Heart left ventricle (tissue), 16 donors: ENCODE results near the gene CDH12. TPM values are rescaled to one million over a fixed set of nuclear protein-coding genes. Genes with fewer than 3 reads are reported as not detected.

Experiments
- ATAC-seq, 4 donors: fragments of 200-7000 bp; cut with Tn5 transposase; one replicate each; pipeline ENCODE4 v1.9.1; 2020 to 2022; ENCODE audit warnings: moderate library complexity in 4 of 4, mild to moderate bottlenecking in 3 of 4, moderate number of reproducible peaks in 1 of 4
- DNase-seq, 5 donors: peaks; one replicate each; pipeline ENCODE4 v3.0.0-alpha.2; 2020
- H3K27ac ChIP-seq, 12 donors: fragments of 200-600 bp; sonication (generic) in 4 of 12; one replicate each; pipeline versions ENCODE4 v1.5.0 to v1.8.0; 2016 to 2022; ENCODE audit warnings: mild to moderate bottlenecking in 2 of 12
- H3K27me3 ChIP-seq, 9 donors: fragments of 200-600 bp; sonication (generic) in 2 of 9; one replicate each; pipeline versions ENCODE4 v1.5.1 to v1.8.0; 2016 to 2022; ENCODE audit warnings: mild to moderate bottlenecking in 3 of 9
- H3K36me3 ChIP-seq, 9 donors: fragments of 200-600 bp; sonication (generic) in 2 of 9; one replicate each; pipeline versions ENCODE4 v1.5.0 to v1.8.0; 2018 to 2022; ENCODE audit warnings: mild to moderate bottlenecking in 2 of 9
- H3K4me1 ChIP-seq, 12 donors: fragments of 200-600 bp; sonication (generic) in 4 of 12; one replicate each; pipeline versions ENCODE4 v1.5.0 to v1.8.0; 2016 to 2022; ENCODE audit warnings: mild to moderate bottlenecking in 3 of 12
- H3K4me3 ChIP-seq, 12 donors: fragments of 200-600 bp; sonication (generic) in 4 of 12; one replicate each; pipeline versions ENCODE4 v1.5.0 to v1.8.0; 2017 to 2022; ENCODE audit warnings: mild to moderate bottlenecking in 9 of 12, moderate library complexity in 4 of 12
- H3K9me3 ChIP-seq, 12 donors: fragments of 200-600 bp; sonication (generic) in 4 of 12; one replicate each; pipeline versions ENCODE4 v1.5.0 to v1.8.0; 2016 to 2022; ENCODE audit warnings: mild to moderate bottlenecking in 1 of 12
- POLR2A ChIP-seq, 2 donors: fragments of 450-650 bp; IDR thresholded peaks; one replicate each; pipeline ENCODE4 v1.6.1; 2017; ENCODE audit warnings: antibody characterized with exemption in 2 of 2, mild to moderate bottlenecking in 2 of 2, moderate library complexity in 2 of 2
- WGBS, 4 donors: extraction: QIAGEN DNeasy Blood & Tissue Kit in 2 of 4; methylation state at CpG; one replicate each; pipeline versions ENCODE4 v1.1.5 to v1.1.7; 2013 to 2018; 5-methylcytosine and 5-hydroxymethylcytosine counted together
- intact Hi-C, 10 donors: fragments of 100-400 bp; cut with DNase I; formaldehyde crosslinking; loops; one replicate each; pipeline versions ENCODE4 v1.11.1 to v1.14.2; 2022
- polyA plus RNA-seq, 2 donors: library from polyadenylated mRNA; stranded (reverse); fragments of 200-250 nt; gene quantifications; one replicate each; pipeline ENCODE4 v1.2.3, GENCODE V29; 2013
- total RNA-seq, 9 donors: library from RNA; depleted of rRNA in 2 of 9; stranded (reverse); fragments of >200 nt in 2 of 9; fragmentation: NEBNext Ultra II Directional in 3 of 9; extraction: Animal tissue kit (Norgen Biotek cat#: 25700) in 3 of 9; gene quantifications; one replicate each; pipeline versions ENCODE4 v1.1.0 to v1.2.4, GENCODE V29; 2016 to 2023
- TF ChIP-seq, protein P1 (sequence below), 12 donors: fragments of 200-600 bp; sonication (generic) in 4 of 12; IDR thresholded peaks; one replicate each; pipeline versions ENCODE4 v1.5.0 to v1.8.0; 2018 to 2022; ENCODE audit warnings: antibody characterized with exemption in 12 of 12, mild to moderate bottlenecking in 5 of 12
- donor health status: ischemic (EF 13 %, LVEDD 7.1; RV severe dilation, severe dysfunction).
- donor health status: healthy with polysubstance abuse.
- donor health status: DM: no; HTN: yes; CAD: no.
- donor health status: DM: no; HTN: no; CAD: no.
- donor health status: ischemic (EF 25% LVEDD 6.9; RV normal size, moderate dysfunction).
- donor health status: ischemic (EF 25% LVEDD 5.7; RV mildly dilated, moderate dysfunction).
- donor health status: healthy.
- donor health status: DM: yes; HTN: yes; CAD: no.
- donor health status: ischemic (EF 35%, LVEDD 5.7; RV mildly dilated, moderate dysfunction).
- donor health status: nonischemic (EF 11% LVEDD 7.7; RV severe dilation, severe dysfunction).
- donor health status: DM: yes; HTN: yes; CAD: no.
- donor health status: PGD.
- donor health status: ischemic (EF 29% LVEDD 5.4; RV normal size, mild dysfunction).
- donor health status: nonischemic (EF 23%, LVEDD 6.1; RV moderate dilation, normal function).

The CDH12 gene
- total and polyA plus RNA-seq, 11 donors = 0.11 TPM; not detected in 10

DNA sequence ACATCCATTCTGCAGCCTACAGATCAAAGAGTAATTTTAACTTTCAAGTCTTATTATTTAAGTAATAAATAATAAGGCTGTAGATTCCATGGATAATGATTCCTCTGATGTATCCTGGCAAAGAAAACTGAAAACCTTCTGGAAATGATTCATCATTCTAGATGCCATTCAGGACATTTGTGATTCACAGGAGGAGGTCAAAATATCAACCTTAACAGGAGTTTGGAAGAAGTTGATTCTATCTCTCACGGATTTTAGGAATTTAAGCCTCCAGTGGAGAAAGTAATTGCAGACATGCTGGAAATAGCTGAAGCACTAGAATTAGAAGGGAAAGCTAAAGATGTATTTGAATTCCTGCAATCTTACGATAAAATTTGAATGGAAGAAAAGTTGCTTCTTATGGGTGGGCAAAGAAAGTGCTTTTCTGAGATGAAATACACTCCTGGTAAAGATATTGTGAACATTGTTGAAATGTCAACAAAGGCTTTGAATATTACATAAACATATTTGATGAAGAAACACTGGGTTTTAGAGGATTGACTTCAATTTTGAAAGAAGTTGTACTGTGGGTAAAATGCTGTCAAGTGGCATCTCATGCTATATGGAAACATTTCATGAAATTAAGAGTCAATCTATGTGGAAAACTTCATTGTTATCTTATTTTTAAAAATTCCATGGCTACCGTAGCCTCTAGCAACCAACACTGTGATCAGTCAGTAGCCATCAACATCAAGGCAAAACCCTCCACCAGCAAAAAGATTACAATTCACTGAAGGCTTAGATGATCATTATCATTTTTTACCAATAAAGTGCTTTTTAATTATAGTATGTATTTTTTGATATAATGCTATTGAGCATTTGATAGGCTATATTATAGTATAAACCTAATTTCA, 1141.0 kb downstream of the CDH12 start:
- TF ChIP-seq POLR2A (IDR thresholded peaks at IDR 0.05) = no peak
- TF ChIP-seq, protein P1, sequence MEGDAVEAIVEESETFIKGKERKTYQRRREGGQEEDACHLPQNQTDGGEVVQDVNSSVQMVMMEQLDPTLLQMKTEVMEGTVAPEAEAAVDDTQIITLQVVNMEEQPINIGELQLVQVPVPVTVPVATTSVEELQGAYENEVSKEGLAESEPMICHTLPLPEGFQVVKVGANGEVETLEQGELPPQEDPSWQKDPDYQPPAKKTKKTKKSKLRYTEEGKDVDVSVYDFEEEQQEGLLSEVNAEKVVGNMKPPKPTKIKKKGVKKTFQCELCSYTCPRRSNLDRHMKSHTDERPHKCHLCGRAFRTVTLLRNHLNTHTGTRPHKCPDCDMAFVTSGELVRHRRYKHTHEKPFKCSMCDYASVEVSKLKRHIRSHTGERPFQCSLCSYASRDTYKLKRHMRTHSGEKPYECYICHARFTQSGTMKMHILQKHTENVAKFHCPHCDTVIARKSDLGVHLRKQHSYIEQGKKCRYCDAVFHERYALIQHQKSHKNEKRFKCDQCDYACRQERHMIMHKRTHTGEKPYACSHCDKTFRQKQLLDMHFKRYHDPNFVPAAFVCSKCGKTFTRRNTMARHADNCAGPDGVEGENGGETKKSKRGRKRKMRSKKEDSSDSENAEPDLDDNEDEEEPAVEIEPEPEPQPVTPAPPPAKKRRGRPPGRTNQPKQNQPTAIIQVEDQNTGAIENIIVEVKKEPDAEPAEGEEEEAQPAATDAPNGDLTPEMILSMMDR (IDR thresholded peaks at IDR 0.05) = no peak
- H3K4me3 ChIP-seq = no peak overlapping the region
- intact Hi-C loops = no loop called here
- no peak overlapping the region for H3K27ac ChIP-seq
- no peaks in the 10 kb centered on the region for H3K27me3 ChIP-seq
- H3K36me3 ChIP-seq = no peaks in the 10 kb centered on the region
- ATAC-seq = no peak
- H3K4me1 ChIP-seq = no peaks in the 10 kb centered on the region
- peaks cover 0 to 3% (median 0%) of the 10 kb centered on the region in 12 donors for H3K9me3 ChIP-seq
- DNase-seq = no peak
- 60 to 74% (median 66%) methylated on average over 3 of the region's 3 CpGs for WGBS, 4 donors

GRCh38 chr5:21709770-21710169, 1143.4 kb downstream of the CDH12 start:
- H3K4me1 ChIP-seq = no peaks in the 10 kb centered on the region
- no peak overlapping the region for H3K4me3 ChIP-seq
- WGBS, 4 donors = 86 to 91% (median 90%) methylated on average over 3 of the region's 3 CpGs
- no peak for DNase-seq
- H3K9me3 ChIP-seq = no peaks in the 10 kb centered on the region
- ATAC-seq = no peak
- intact Hi-C loops = no loop called here
- no peak overlapping the region for H3K27ac ChIP-seq
- no peaks in the 10 kb centered on the region for H3K36me3 ChIP-seq
- TF ChIP-seq POLR2A (IDR thresholded peaks at IDR 0.05) = no peak
- TF ChIP-seq, protein P1 (IDR thresholded peaks at IDR 0.05) = no peak
- no peaks in the 10 kb centered on the region for H3K27me3 ChIP-seq

DNA sequence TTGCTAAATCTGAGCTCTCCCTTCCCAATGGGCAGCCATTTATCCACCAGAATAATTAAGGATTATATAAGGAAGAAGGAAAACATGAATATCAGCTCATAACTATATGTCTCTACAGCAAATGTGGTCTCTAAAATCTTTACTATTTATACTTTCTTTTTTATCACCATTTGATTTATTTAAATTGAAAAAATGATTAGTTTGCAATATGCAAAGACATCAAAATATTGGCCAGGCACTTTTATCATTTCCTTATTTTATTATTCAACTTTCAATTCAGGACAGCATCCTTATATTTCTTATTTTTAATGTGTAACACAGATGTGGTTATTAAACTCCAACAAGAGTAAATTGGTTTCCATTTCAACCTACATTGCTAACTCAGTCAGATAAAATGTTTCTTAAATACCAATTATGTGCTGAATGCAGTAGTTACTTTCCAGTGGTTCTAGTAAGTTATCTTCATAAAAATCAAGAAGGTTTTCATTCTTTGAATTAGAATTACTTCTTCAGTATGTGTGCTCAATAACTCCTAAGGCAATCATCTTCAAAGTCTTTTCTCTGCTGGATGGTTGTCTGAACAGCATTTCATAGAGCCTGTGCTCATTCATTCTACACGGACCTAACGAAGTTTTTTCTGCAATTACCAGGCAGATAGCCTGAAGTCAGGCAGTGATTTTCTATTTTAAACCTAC, 1148.0 kb downstream of the CDH12 start:
- no peak for ATAC-seq
- TF ChIP-seq, protein P1 (IDR thresholded peaks at IDR 0.05) = no peak
- TF ChIP-seq POLR2A (IDR thresholded peaks at IDR 0.05) = no peak
- Histone ChIP-seq H3K27ac (no peak overlapping the region), H3K9me3 (no peaks in the 10 kb centered on the region), H3K27me3 (no peaks in the 10 kb centered on the region), H3K4me3 (no peak overlapping the region), H3K4me1 (no peaks in the 10 kb centered on the region), H3K36me3 (no peaks in the 10 kb centered on the region)
- DNase-seq = no peak
- intact Hi-C loops = no loop called here
- WGBS, 4 donors = 44 to 63% (median 49%) methylated on average over 2 of the region's 2 CpGs

DNA sequence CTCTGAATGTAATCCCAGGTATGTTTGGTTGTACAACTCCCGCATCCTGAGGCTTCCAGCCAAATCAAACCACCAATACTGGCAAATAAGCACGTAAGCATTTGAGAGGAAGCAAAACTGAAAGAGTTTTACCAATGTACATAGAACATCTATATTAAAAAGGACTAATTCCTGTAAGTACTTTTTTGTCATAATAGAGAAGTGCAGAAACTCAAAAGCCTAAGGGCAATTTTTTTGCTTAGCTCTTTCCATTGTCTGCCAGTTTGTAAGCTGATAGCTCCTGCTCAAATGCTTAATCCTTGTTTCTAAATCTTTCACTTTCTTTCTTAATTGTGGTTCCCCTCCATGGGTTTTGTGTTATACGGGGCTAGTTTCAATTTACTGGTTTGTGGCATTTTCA, 1151.8 kb downstream of the CDH12 start:
- ATAC-seq = no peak
- 77 to 81% (median 79%) methylated on average over 3 of the region's 3 CpGs for WGBS, 4 donors
- no peak for TF ChIP-seq POLR2A (IDR thresholded peaks at IDR 0.05)
- TF ChIP-seq, protein P1 (IDR thresholded peaks at IDR 0.05) = no peak
- no peak overlapping the region for H3K27ac ChIP-seq
- intact Hi-C loops = no loop called here
- H3K4me3 ChIP-seq = no peak overlapping the region
- H3K27me3 ChIP-seq = no peaks in the 10 kb centered on the region
- no peaks in the 10 kb centered on the region for H3K4me1 ChIP-seq
- H3K9me3 ChIP-seq = peaks cover 0 to 7% (median 0%) of the 10 kb centered on the region in 12 donors
- no peak for DNase-seq
- H3K36me3 ChIP-seq = no peaks in the 10 kb centered on the region
